HEK293 (cell line): ENCODE data around the gene KCNAB2.

Source experiments
- CTCF ChIA-PET: fragments of 350-600 bp; formaldehyde crosslinking; extraction: SDS; loops from one replicate; lab custom pipeline; 2021; ENCODE audit warnings: antibody characterized with exemption; lab: Yijun Ruan, JAX
- POLR2A ChIA-PET: fragments of 300-600 bp; formaldehyde crosslinking; extraction: SDS; loops from one replicate; lab custom pipeline; 2020; ENCODE audit warnings: antibody characterized with exemption, inconsistent platforms; lab: Yijun Ruan, JAX
- H3K27ac ChIP-seq: fragments of 200-500 bp; sonication (Bioruptor generic); 2 replicates; pipeline ENCODE4 v1.5.1; 2014; ENCODE audit warnings: low read depth, low read length, control low read depth, inconsistent platforms; ENCODE audit errors: extremely low read depth
- H3K36me3 ChIP-seq, 2 experiments: fragments of 200-500 bp in 1 of 2; sonication (Bioruptor generic) in 1 of 2; 1 replicate in 1 of 2; 2 replicates in 1 of 2; pipeline ENCODE4 v1.5.1; 2014 to 2017; ENCODE audit warnings: inconsistent platforms in 2 of 2, low read length in 2 of 2; ENCODE audit not compliant: control insufficient read depth in 2 of 2, insufficient read depth in 1 of 2
- H3K4me1 ChIP-seq: fragments of 200-500 bp; sonication (Bioruptor generic); 2 replicates; pipeline ENCODE4 v1.5.1; 2014; ENCODE audit warnings: mild to moderate bottlenecking, low read length, inconsistent platforms; ENCODE audit not compliant: control insufficient read depth, insufficient read depth
- H3K4me3 ChIP-seq: 2 replicates; pipeline ENCODE4 v1.5.1; 2011; ENCODE audit warnings: low read depth, mild to moderate bottlenecking, control low read depth, low read length, moderate library complexity
- H3K9me3 ChIP-seq: fragments of 200-500 bp; sonication (Bioruptor generic); 2 replicates; pipeline ENCODE4 v1.5.1; 2014; ENCODE audit warnings: low read depth, low read length, inconsistent platforms; ENCODE audit not compliant: control insufficient read depth, insufficient read depth
- GFI1B ChIP-seq: fragments of 450-650 bp; formaldehyde crosslinking; IDR thresholded peaks from 2 replicates; pipeline ENCODE4 v1.5.1; 2016; ENCODE audit warnings: missing biosample characterization, missing genetic modification characterization
- GLIS1 ChIP-seq: fragments of 450-650 bp; formaldehyde crosslinking; IDR thresholded peaks from 2 replicates; pipeline ENCODE4 v1.5.1; 2016; ENCODE audit warnings: missing biosample characterization, missing genetic modification characterization
- HOXD13 ChIP-seq: sonication (generic); formaldehyde crosslinking; IDR thresholded peaks from 2 replicates; pipeline ENCODE4 v1.8.0; 2022; ENCODE audit warnings: missing genetic modification reagents, borderline replicate concordance
- OSR2 ChIP-seq: fragments of 450-650 bp; formaldehyde crosslinking; IDR thresholded peaks from 2 replicates; pipeline ENCODE4 v1.5.1; 2016; ENCODE audit warnings: missing biosample characterization, missing genetic modification characterization
- PRDM1 ChIP-seq: fragments of 450-650 bp; formaldehyde crosslinking; IDR thresholded peaks from 2 replicates; pipeline ENCODE4; 2016; ENCODE audit warnings: missing biosample characterization, missing genetic modification characterization
- TCF7L2 ChIP-seq: IDR thresholded peaks from 2 replicates; pipeline ENCODE4 v1.6.1; 2011; ENCODE audit warnings: low read depth, mild to moderate bottlenecking, inconsistent platforms, low read length, moderate library complexity, borderline replicate concordance
- YY1 ChIP-seq: fragments of 450-650 bp; formaldehyde crosslinking; IDR thresholded peaks from 2 replicates; pipeline ENCODE4 v1.5.1; 2018; ENCODE audit warnings: missing biosample characterization, missing genetic modification characterization
- ZBTB17 ChIP-seq: fragments of 450-650 bp; formaldehyde crosslinking; IDR thresholded peaks from 2 replicates; pipeline ENCODE4 v1.5.1; 2016; ENCODE audit warnings: missing biosample characterization, missing genetic modification characterization
- ZBTB20 ChIP-seq: fragments of 450-650 bp; formaldehyde crosslinking; IDR thresholded peaks from 2 replicates; pipeline ENCODE4 v1.5.1; 2016; ENCODE audit warnings: missing biosample characterization, missing genetic modification characterization
- ZFHX2 ChIP-seq: fragments of 450-650 bp; formaldehyde crosslinking; conservative IDR thresholded peaks from 2 replicates; pipeline ENCODE4 v1.5.1; 2016; ENCODE audit warnings: missing biosample characterization, missing genetic modification characterization
- ZFP37 ChIP-seq: fragments of 450-650 bp; formaldehyde crosslinking; IDR thresholded peaks from 2 replicates; pipeline ENCODE4 v1.5.1; 2016; ENCODE audit warnings: missing biosample characterization, missing genetic modification characterization
- ZNF2 ChIP-seq: fragments of 450-650 bp; formaldehyde crosslinking; IDR thresholded peaks from 2 replicates; pipeline ENCODE4 v1.5.1; 2016; ENCODE audit warnings: missing biosample characterization, missing genetic modification characterization
- ZNF202 ChIP-seq: fragments of 450-650 bp; formaldehyde crosslinking; IDR thresholded peaks from 2 replicates; pipeline ENCODE4 v1.5.1; 2016; ENCODE audit warnings: missing biosample characterization, missing genetic modification characterization, borderline replicate concordance
- ZNF221 ChIP-seq: fragments of 450-650 bp; formaldehyde crosslinking; IDR thresholded peaks from 2 replicates; pipeline ENCODE4 v1.5.1; 2017; ENCODE audit warnings: missing biosample characterization, missing genetic modification characterization, borderline replicate concordance
- ZNF248 ChIP-seq: fragments of 450-650 bp; formaldehyde crosslinking; IDR thresholded peaks from 2 replicates; pipeline ENCODE4 v1.5.1; 2017; ENCODE audit warnings: missing biosample characterization, missing genetic modification characterization
- ZNF354C ChIP-seq: fragments of 450-650 bp; formaldehyde crosslinking; IDR thresholded peaks from 2 replicates; pipeline ENCODE4 v1.5.1; 2016; ENCODE audit warnings: missing biosample characterization, missing genetic modification characterization, low read depth, borderline replicate concordance
- ZNF433 ChIP-seq: fragments of 450-650 bp; formaldehyde crosslinking; IDR thresholded peaks from 2 replicates; pipeline ENCODE4 v1.5.1; 2016; ENCODE audit warnings: missing biosample characterization, missing genetic modification characterization, low read depth
- ZNF514 ChIP-seq: fragments of 450-650 bp; formaldehyde crosslinking; IDR thresholded peaks from 2 replicates; pipeline ENCODE4 v1.5.1; 2016; ENCODE audit warnings: missing biosample characterization, missing genetic modification characterization
- ZNF585B ChIP-seq: fragments of 450-650 bp; formaldehyde crosslinking; IDR thresholded peaks from 2 replicates; pipeline ENCODE4 v1.5.1; 2016; ENCODE audit warnings: missing biosample characterization, missing genetic modification characterization
- ZNF621 ChIP-seq: fragments of 450-650 bp; formaldehyde crosslinking; IDR thresholded peaks from 2 replicates; pipeline ENCODE4 v1.5.1; 2017; ENCODE audit warnings: missing biosample characterization, missing genetic modification characterization
- ZNF654 ChIP-seq: fragments of 450-650 bp; formaldehyde crosslinking; IDR thresholded peaks from 2 replicates; pipeline ENCODE4 v1.5.1; 2016; ENCODE audit warnings: low read depth, missing biosample characterization, missing genetic modification characterization
- ZNF660 ChIP-seq: fragments of 450-650 bp; IDR thresholded peaks from 2 replicates; pipeline ENCODE4 v1.5.1; 2018; ENCODE audit warnings: missing biosample characterization, mild to moderate bottlenecking, missing genetic modification characterization
- ZNF843 ChIP-seq: fragments of 450-650 bp; formaldehyde crosslinking; IDR thresholded peaks from 2 replicates; pipeline ENCODE4 v1.5.1; 2016; ENCODE audit warnings: missing biosample characterization, missing genetic modification characterization
- ZSCAN16 ChIP-seq: fragments of 450-650 bp; formaldehyde crosslinking; IDR thresholded peaks from 2 replicates; pipeline ENCODE4 v1.5.1; 2016; ENCODE audit warnings: missing biosample characterization, missing genetic modification characterization
- TF ChIP-seq, protein P1 (sequence below): fragments of 450-650 bp; formaldehyde crosslinking; IDR thresholded peaks from 2 replicates; pipeline ENCODE4 v1.5.1; 2016; ENCODE audit warnings: missing biosample characterization, missing genetic modification characterization
- TF ChIP-seq, protein P2 (sequence below): fragments of 450-650 bp; formaldehyde crosslinking; IDR thresholded peaks from 2 replicates; pipeline ENCODE4 v1.5.1; 2017; ENCODE audit warnings: missing biosample characterization, missing genetic modification characterization
- TF ChIP-seq, protein P3 (sequence below): fragments of 450-650 bp; formaldehyde crosslinking; IDR thresholded peaks from 2 replicates; pipeline ENCODE4 v1.5.1; 2016; ENCODE audit warnings: missing biosample characterization, missing genetic modification characterization
- TF ChIP-seq, protein P4 (sequence below): sonication (generic); formaldehyde crosslinking; IDR thresholded peaks from 2 replicates; pipeline ENCODE4 v1.8.1; 2022; ENCODE audit warnings: mild to moderate bottlenecking, moderate library complexity, missing genetic modification reagents

Gene KCNAB2

DNA sequence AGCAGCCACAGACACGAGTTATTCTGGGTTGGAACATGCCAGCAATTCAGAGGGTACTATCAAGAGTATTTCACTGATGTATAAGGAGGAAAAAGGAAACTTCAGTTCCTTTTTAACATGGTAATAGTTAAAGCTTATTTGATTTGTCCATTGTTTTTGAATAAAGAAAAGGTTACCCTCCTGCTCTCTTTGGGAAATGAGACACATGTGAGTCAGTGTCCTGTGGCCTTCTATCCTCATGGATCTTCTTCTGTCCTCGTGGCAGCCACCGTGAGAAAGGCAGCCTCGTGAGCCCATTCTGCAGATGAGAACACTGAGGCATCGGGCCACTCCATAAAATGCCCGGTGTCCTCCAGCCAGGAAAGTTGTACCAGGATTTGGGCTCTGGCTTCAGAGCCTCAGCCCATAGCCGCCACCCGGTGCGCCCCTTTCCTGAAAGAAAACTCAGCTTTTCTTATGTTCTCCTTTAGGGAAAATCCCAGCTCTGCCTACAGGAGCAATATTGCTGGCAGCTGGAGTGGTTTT lies 24.8 kb downstream of the KCNAB2 start:
- ChIA-PET POLR2A (no interaction called here), CTCF (interaction anchor here (0.6 to 0.7 kb wide), 3 partner anchors 29 to 286 kb away, joined by 3 read pairs; no protein-coding TSS in a partner anchor)
- H3K9me3 ChIP-seq = no peaks in the 10 kb centered on the region
- no peak overlapping the region for H3K27ac ChIP-seq
- H3K36me3 ChIP-seq = no peaks in the 10 kb centered on the region
- H3K4me3 ChIP-seq = no peak overlapping the region
- no peaks in the 10 kb centered on the region for H3K4me1 ChIP-seq
- TF ChIP-seq ZNF660 (no peak), ZNF248 (tag by site-specific recombination) (no peak)

DNA sequence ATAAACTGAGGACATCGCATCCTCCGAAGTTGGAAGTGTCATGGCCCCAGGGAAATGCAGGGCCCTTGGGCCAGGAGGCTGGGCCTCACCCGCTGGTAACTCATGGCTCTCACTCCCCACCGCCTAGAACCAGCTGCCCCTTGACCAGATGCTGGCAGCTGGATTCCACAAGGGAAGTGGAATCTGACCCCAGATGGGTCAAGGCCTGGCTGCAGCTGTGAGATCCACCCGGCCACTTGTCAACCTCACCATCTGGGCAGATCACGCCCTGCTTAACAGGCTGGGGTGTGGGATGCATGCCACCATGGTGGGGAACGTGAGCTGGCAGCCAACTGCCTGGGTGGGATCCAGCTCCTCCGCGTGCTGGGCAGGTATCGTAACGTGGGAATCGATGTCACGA lies 25.5 kb downstream of the KCNAB2 start:
- ChIA-PET POLR2A (no interaction called here), CTCF (interaction anchor here (0.7 kb wide), 1 partner anchor 286 kb away, joined by 3 read pairs; no protein-coding TSS in a partner anchor)
- H3K36me3 ChIP-seq = no peaks in the 10 kb centered on the region

DNA sequence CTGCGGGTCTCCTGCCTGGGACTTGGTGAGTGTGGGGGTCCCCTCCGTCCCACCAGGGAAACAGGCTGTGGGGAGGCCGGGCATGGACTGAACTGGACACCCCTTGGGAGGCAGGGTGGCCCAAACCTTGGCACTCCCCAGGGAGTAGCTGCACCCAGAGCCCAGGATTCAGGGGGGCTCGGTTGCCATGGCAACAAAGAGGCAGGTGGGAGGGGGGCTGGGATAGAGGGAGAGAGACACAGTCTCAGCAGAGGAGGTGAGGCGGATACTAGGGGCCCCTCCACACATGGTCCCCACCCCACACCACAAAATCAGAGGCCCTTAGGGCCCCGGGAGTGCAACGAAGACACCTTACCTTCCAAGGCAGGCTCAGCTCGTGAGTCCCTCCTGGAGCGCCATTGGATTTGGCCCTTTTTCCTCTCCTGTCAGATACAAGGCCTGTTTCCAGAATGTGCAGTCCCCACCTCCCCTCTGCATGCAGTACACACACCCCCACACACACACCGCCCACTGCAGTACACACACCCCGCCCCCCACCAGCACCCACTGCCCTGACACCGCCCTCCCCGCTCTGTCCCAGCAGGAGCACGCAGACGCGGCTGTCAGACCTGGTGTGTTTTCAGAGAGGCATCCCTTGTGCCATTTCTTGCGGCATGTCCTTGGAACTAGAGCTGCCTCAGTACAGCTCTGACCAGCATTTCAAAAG lies 27.2 kb downstream of the KCNAB2 start:
- Histone ChIP-seq H3K36me3 (no peaks in the 10 kb centered on the region), H3K4me1 (no peaks in the 10 kb centered on the region), H3K27ac (no peak overlapping the region), H3K4me3 (no peak overlapping the region), H3K9me3 (no peaks in the 10 kb centered on the region)
- POLR2A ChIA-PET = no interaction called here
- CTCF ChIA-PET = interaction anchor here (1.1 to 1.2 kb wide), 2 partner anchors 10 to 350 kb away, joined by 4 read pairs; no protein-coding TSS in a partner anchor
- TF ChIP-seq, protein P1, sequence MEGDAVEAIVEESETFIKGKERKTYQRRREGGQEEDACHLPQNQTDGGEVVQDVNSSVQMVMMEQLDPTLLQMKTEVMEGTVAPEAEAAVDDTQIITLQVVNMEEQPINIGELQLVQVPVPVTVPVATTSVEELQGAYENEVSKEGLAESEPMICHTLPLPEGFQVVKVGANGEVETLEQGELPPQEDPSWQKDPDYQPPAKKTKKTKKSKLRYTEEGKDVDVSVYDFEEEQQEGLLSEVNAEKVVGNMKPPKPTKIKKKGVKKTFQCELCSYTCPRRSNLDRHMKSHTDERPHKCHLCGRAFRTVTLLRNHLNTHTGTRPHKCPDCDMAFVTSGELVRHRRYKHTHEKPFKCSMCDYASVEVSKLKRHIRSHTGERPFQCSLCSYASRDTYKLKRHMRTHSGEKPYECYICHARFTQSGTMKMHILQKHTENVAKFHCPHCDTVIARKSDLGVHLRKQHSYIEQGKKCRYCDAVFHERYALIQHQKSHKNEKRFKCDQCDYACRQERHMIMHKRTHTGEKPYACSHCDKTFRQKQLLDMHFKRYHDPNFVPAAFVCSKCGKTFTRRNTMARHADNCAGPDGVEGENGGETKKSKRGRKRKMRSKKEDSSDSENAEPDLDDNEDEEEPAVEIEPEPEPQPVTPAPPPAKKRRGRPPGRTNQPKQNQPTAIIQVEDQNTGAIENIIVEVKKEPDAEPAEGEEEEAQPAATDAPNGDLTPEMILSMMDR (tag by site-specific recombination) = no peak
- TF ChIP-seq ZNF621 (tag by site-specific recombination) (no peak), PRDM1 (tag by site-specific recombination) (no peak), ZNF843 (tag by site-specific recombination) (no peak), ZNF660 (no peak), ZNF433 (tag by site-specific recombination) (no peak), ZBTB20 (tag by site-specific recombination) (no peak), TCF7L2 (no peak), GFI1B (tag by site-specific recombination) (no peak), ZFHX2 (tag by site-specific recombination) (peak; percentile 71), GLIS1 (no peak), ZNF202 (no peak), ZNF585B (tag by site-specific recombination) (no peak)
- TF ChIP-seq, protein P2, sequence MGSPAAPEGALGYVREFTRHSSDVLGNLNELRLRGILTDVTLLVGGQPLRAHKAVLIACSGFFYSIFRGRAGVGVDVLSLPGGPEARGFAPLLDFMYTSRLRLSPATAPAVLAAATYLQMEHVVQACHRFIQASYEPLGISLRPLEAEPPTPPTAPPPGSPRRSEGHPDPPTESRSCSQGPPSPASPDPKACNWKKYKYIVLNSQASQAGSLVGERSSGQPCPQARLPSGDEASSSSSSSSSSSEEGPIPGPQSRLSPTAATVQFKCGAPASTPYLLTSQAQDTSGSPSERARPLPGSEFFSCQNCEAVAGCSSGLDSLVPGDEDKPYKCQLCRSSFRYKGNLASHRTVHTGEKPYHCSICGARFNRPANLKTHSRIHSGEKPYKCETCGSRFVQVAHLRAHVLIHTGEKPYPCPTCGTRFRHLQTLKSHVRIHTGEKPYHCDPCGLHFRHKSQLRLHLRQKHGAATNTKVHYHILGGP = no peak
- TF ChIP-seq, protein P3, sequence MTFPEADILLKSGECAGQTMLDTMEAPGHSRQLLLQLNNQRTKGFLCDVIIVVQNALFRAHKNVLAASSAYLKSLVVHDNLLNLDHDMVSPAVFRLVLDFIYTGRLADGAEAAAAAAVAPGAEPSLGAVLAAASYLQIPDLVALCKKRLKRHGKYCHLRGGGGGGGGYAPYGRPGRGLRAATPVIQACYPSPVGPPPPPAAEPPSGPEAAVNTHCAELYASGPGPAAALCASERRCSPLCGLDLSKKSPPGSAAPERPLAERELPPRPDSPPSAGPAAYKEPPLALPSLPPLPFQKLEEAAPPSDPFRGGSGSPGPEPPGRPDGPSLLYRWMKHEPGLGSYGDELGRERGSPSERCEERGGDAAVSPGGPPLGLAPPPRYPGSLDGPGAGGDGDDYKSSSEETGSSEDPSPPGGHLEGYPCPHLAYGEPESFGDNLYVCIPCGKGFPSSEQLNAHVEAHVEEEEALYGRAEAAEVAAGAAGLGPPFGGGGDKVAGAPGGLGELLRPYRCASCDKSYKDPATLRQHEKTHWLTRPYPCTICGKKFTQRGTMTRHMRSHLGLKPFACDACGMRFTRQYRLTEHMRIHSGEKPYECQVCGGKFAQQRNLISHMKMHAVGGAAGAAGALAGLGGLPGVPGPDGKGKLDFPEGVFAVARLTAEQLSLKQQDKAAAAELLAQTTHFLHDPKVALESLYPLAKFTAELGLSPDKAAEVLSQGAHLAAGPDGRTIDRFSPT (tag by site-specific recombination) = no peak

More for the DNA sequence above, 25.5 kb downstream of the KCNAB2 start:
- no peak overlapping the region for H3K4me3 ChIP-seq
- no peak for TF ChIP-seq PRDM1 (tag by site-specific recombination)
- no peak for TF ChIP-seq ZFP37 (tag by site-specific recombination)
- no peak for TF ChIP-seq ZNF514 (tag by site-specific recombination)
- TF ChIP-seq ZNF2 (tag by site-specific recombination) = no peak
- TF ChIP-seq ZNF221 (tag by site-specific recombination) = no peak
- no peak for TF ChIP-seq ZNF654 (tag by site-specific recombination)
- no peak for TF ChIP-seq ZBTB17
- no peak for TF ChIP-seq OSR2 (tag by site-specific recombination)
- no peak for TF ChIP-seq YY1 (tag by site-specific recombination)
- no peak for TF ChIP-seq HOXD13 (CRISPR knock-in tag)
- no peak for TF ChIP-seq ZSCAN16
- TF ChIP-seq ZNF354C (tag by site-specific recombination) = no peak
- TF ChIP-seq, protein P4, sequence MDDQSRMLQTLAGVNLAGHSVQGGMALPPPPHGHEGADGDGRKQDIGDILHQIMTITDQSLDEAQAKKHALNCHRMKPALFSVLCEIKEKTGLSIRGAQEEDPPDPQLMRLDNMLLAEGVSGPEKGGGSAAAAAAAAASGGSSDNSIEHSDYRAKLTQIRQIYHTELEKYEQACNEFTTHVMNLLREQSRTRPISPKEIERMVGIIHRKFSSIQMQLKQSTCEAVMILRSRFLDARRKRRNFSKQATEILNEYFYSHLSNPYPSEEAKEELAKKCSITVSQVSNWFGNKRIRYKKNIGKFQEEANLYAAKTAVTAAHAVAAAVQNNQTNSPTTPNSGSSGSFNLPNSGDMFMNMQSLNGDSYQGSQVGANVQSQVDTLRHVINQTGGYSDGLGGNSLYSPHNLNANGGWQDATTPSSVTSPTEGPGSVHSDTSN = no peak
- no peak for TF ChIP-seq ZNF843 (tag by site-specific recombination)
- TF ChIP-seq, all 188 proteins: peak for 0
- no peaks in the 10 kb centered on the region for H3K9me3 ChIP-seq
- no peak overlapping the region for H3K27ac ChIP-seq
- no peaks in the 10 kb centered on the region for H3K4me1 ChIP-seq
